Measurements from ENCODE around the gene LRP1B.

- TF ChIP-seq, protein P1, sequence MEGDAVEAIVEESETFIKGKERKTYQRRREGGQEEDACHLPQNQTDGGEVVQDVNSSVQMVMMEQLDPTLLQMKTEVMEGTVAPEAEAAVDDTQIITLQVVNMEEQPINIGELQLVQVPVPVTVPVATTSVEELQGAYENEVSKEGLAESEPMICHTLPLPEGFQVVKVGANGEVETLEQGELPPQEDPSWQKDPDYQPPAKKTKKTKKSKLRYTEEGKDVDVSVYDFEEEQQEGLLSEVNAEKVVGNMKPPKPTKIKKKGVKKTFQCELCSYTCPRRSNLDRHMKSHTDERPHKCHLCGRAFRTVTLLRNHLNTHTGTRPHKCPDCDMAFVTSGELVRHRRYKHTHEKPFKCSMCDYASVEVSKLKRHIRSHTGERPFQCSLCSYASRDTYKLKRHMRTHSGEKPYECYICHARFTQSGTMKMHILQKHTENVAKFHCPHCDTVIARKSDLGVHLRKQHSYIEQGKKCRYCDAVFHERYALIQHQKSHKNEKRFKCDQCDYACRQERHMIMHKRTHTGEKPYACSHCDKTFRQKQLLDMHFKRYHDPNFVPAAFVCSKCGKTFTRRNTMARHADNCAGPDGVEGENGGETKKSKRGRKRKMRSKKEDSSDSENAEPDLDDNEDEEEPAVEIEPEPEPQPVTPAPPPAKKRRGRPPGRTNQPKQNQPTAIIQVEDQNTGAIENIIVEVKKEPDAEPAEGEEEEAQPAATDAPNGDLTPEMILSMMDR (IDR thresholded peaks at IDR 0.05 in 4 of 5, conservative IDR thresholded peaks at IDR 0.05 in 1 of 5), result no peak
- TF ChIP-seq POLR2A (IDR thresholded peaks at IDR 0.05), result no peak
Observed at GRCh38 chr2:140680862-140681261, 1450.0 kb downstream of the LRP1B start.
